ENCODE measurements around the gene TMEM235.
"Not testable (repeated sequence)": the region's sequence is repeated elsewhere in the genome, so short reads cannot be mapped to it uniquely, and the experiment has no call there.

The TMEM235 gene

GRCh38 chr17:78219396-78220150 is 11.9 kb upstream of the TMEM235 start:
- DNase-seq (ENCODE audit: low read depth in 2 of 2), result no peak

GRCh38 chr17:78223061-78223460 is 8.4 kb upstream of the TMEM235 start:
- DNase-seq (ENCODE audit: low read depth in 2 of 2), result no peak

- DNase-seq (ENCODE audit: low read depth in 2 of 2), result no peak
Observed at GRCh38 chr17:78223765-78224164, 7.7 kb upstream of the TMEM235 start.

GRCh38 chr17:78224231-78225087 is 7.0 kb upstream of the TMEM235 start:
- no peak for DNase-seq (ENCODE audit: low read depth in 2 of 2)

GRCh38 chr17:78225088-78225865 is 6.2 kb upstream of the TMEM235 start:
- DNase-seq (ENCODE audit: low read depth in 2 of 2), result no peak

- DNase-seq (ENCODE audit: low read depth in 2 of 2), result no peak
Observed at GRCh38 chr17:78226055-78226758, 5.2 kb upstream of the TMEM235 start.

- DNase-seq (ENCODE audit: low read depth in 2 of 2), result no peak
Observed at GRCh38 chr17:78226759-78227454, 4.5 kb upstream of the TMEM235 start.

GRCh38 chr17:78227455-78227916 is 3.9 kb upstream of the TMEM235 start:
- no peak for DNase-seq (ENCODE audit: low read depth in 2 of 2)

GRCh38 chr17:78228176-78228575 is 3.3 kb upstream of the TMEM235 start:
- DNase-seq (ENCODE audit: low read depth in 2 of 2), result no peak

GRCh38 chr17:78230252-78230962 is 1.0 kb upstream of the TMEM235 start:
- DNase-seq (ENCODE audit: low read depth in 2 of 2), result no peak

- DNase-seq (ENCODE audit: low read depth in 2 of 2), result no peak
Observed at GRCh38 chr17:78231991-78232858, 794 bp downstream of the TMEM235 start.

- no peak for DNase-seq (ENCODE audit: low read depth in 2 of 2)
Observed at GRCh38 chr17:78232859-78233173, 1.4 kb downstream of the TMEM235 start.

GRCh38 chr17:78233678-78234077 is 2.2 kb downstream of the TMEM235 start:
- DNase-seq (ENCODE audit: low read depth in 2 of 2), result no peak

GRCh38 chr17:78234261-78234865 is 2.9 kb downstream of the TMEM235 start:
- DNase-seq (ENCODE audit: low read depth in 2 of 2), result no peak

- not testable (repeated sequence) for DNase-seq (ENCODE audit: low read depth in 2 of 2)
Observed at GRCh38 chr17:78235022-78235421, 3.6 kb downstream of the TMEM235 start.

GRCh38 chr17:78235885-78236284 is 4.5 kb downstream of the TMEM235 start:
- DNase-seq (ENCODE audit: low read depth in 2 of 2), result no peak

GRCh38 chr17:78236362-78237127 is 5.1 kb downstream of the TMEM235 start:
- no peak for DNase-seq (ENCODE audit: low read depth in 2 of 2)

GRCh38 chr17:78237401-78238012 is 6.1 kb downstream of the TMEM235 start:
- no peak for DNase-seq (ENCODE audit: low read depth in 2 of 2)
